Glutamatergic neuron (in vitro differentiated cells): ENCODE data around the gene NDUFS7. TPM values are rescaled to one million over a fixed set of nuclear protein-coding genes. Genes with fewer than 3 reads are reported as not detected.
A peak's percentile ranks its signal among the peaks of the same experiment; 100 is the strongest.

Experiments
- DNase-seq: peaks from one replicate; pipeline ENCODE4 v3.0.0; 2022
- H3K27ac Mint-ChIP-seq: one replicate; pipeline ENCODE4 v1.8.0; 2020; ENCODE audit warnings: mild to moderate bottlenecking, mixed read lengths, inconsistent platforms; ENCODE audit not compliant: unreplicated experiment
- H3K27me3 Mint-ChIP-seq: one replicate; pipeline ENCODE4 v1.8.0; 2020; ENCODE audit warnings: mild to moderate bottlenecking, moderate library complexity, mixed read lengths, inconsistent platforms; ENCODE audit not compliant: unreplicated experiment
- H3K36me3 Mint-ChIP-seq: one replicate; pipeline ENCODE4 v1.8.0; 2020; ENCODE audit warnings: mild to moderate bottlenecking, mixed read lengths, inconsistent platforms; ENCODE audit not compliant: unreplicated experiment
- H3K4me1 Mint-ChIP-seq: one replicate; pipeline ENCODE4 v1.8.0; 2020; ENCODE audit warnings: mild to moderate bottlenecking, low read depth, mixed read lengths, inconsistent platforms; ENCODE audit not compliant: unreplicated experiment
- H3K4me3 Mint-ChIP-seq: one replicate; pipeline ENCODE4 v1.8.0; 2020; ENCODE audit warnings: mild to moderate bottlenecking, mixed read lengths, inconsistent platforms; ENCODE audit not compliant: unreplicated experiment
- H3K9me3 Mint-ChIP-seq: one replicate; pipeline ENCODE4 v1.8.0; 2020; ENCODE audit warnings: mild to moderate bottlenecking, moderate library complexity, mixed read lengths, inconsistent platforms; ENCODE audit not compliant: unreplicated experiment
- CTCF ChIP-seq: fragments of 200-600 bp; sonication (generic); IDR thresholded peaks from one replicate; pipeline ENCODE4 v1.5.0; 2021; ENCODE audit not compliant: partially characterized antibody, unreplicated experiment
- total RNA-seq: library from RNA; stranded (reverse); fragmentation: NEBNext Ultra II Directional; extraction: Animal tissue kit (Norgen Biotek cat#: 25700); gene quantifications from one replicate; pipeline ENCODE4 v1.2.1, GENCODE V29; 2021; ENCODE audit not compliant: unreplicated experiment

The NDUFS7 gene
- total RNA-seq, 1 donor from 2014 or later: 123 TPM

- Mint-ChIP-seq H3K27ac (no peak overlapping the region), H3K4me3 (peak overlapping the region; percentile 55), H3K27me3 (peaks cover 11% of the 10 kb centered on the region), H3K36me3 (no peaks in the 10 kb centered on the region), H3K4me1 (peaks cover under 1% of the 10 kb centered on the region), H3K9me3 (peaks cover 6% of the 10 kb centered on the region)
- TF ChIP-seq CTCF: no peak
- no peak for DNase-seq
Observed at GRCh38 chr19:1376415-1376805, 7.3 kb upstream of the NDUFS7 start.

GRCh38 chr19:1377176-1377964 lies 6.3 kb upstream of the NDUFS7 start:
- H3K9me3 Mint-ChIP-seq: peaks cover 6% of the 10 kb centered on the region
- DNase-seq: no peak
- TF ChIP-seq CTCF: no peak
- peaks cover 12% of the 10 kb centered on the region for H3K27me3 Mint-ChIP-seq
- H3K4me3 Mint-ChIP-seq: no peak overlapping the region
- no peak overlapping the region for H3K27ac Mint-ChIP-seq
- peaks cover 3% of the 10 kb centered on the region for H3K4me1 Mint-ChIP-seq
- no peaks in the 10 kb centered on the region for H3K36me3 Mint-ChIP-seq

GRCh38 chr19:1377965-1378785 lies 5.5 kb upstream of the NDUFS7 start:
- Mint-ChIP-seq H3K4me3 (peak overlapping the region; percentile 20), H3K27me3 (peaks cover 18% of the 10 kb centered on the region), H3K36me3 (peaks cover 5% of the 10 kb centered on the region), H3K9me3 (peaks cover 12% of the 10 kb centered on the region), H3K27ac (no peak overlapping the region), H3K4me1 (peaks cover 3% of the 10 kb centered on the region)
- DNase-seq: no peak
- peak; percentile 31 for TF ChIP-seq CTCF

DNA sequence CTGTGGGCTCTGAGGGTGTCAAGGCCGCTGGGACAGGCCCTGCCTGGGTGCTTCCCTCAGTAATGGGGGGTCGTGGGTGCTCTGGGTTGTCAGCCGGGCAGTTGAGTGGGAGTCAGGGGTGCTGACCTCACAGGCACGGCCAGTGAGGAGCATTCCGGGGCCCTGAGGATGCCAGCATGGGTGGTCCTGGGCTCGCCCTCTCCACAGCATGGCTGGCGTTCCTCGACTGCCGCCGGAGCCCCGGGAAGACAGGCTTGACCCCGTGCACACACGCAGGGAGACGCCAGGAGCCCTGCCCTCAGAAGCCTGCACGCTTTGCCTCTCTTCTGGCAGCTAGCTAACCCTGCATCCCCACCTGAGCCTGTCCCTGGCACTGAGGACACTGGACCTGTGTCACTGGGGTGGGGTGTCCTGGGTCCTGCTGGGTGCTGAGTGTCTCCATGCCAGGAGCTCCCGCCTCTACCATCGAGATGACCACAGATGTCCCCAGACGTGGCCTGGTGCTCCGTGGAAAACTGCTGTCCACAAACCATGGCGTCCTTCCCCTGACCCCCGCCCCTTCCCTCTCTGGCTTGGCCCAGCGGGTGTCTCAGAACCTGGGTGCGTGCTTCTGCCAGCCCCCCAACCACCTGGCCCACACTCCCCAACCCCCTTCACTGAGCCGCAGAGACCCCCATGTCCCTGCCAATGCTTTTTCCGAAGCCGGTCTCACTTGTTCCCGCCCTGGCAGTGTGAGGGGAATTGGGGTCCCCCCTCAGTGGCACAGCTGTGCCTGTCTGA lies 4.4 kb upstream of the NDUFS7 start:
- Mint-ChIP-seq H3K4me1 (peaks cover 3% of the 10 kb centered on the region), H3K27me3 (peaks cover 24% of the 10 kb centered on the region), H3K4me3 (no peak overlapping the region), H3K36me3 (peaks cover 8% of the 10 kb centered on the region), H3K27ac (no peak overlapping the region), H3K9me3 (peaks cover 18% of the 10 kb centered on the region)
- TF ChIP-seq CTCF: no peak
- DNase-seq: no peak
